MM.1S (cell line): ENCODE measurements around the gene GNAQ.
"Not testable (repeated sequence)": the region's sequence is repeated elsewhere in the genome, so short reads cannot be mapped to it uniquely, and the experiment has no call there.

ENCODE experiments used
- DNase-seq: peaks from one replicate; pipeline ENCODE4 v3.0.0-alpha.2; 2015
- H2AFZ ChIP-seq: fragments of 300-600 bp; sonication (generic); 2 replicates; pipeline ENCODE4 v1.6.0; 2016; ENCODE audit warnings: antibody characterized with exemption, low read length
- H3F3A ChIP-seq: fragments of 300-600 bp; sonication (generic); 2 replicates; pipeline ENCODE4 v1.6.1; 2016; ENCODE audit warnings: mild to moderate bottlenecking, antibody characterized with exemption, low read length, moderate library complexity, mixed read lengths; ENCODE audit not compliant: insufficient read depth
- H3K27ac ChIP-seq: fragments of 300-600 bp; sonication (generic); 2 replicates; pipeline ENCODE4 v1.5.1; 2016; ENCODE audit warnings: mild to moderate bottlenecking, low read length
- H3K27me3 ChIP-seq: fragments of 300-600 bp; sonication (generic); replicated peaks from 2 replicates; pipeline ENCODE4 v1.6.0; 2016; ENCODE audit warnings: low read length; ENCODE audit not compliant: insufficient read depth
- H3K36me3 ChIP-seq: fragments of 300-600 bp; sonication (generic); replicated peaks from 2 replicates; pipeline ENCODE4 v1.6.1; 2016; ENCODE audit warnings: mild to moderate bottlenecking, low read length, mixed read lengths; ENCODE audit not compliant: insufficient read depth
- H3K4me1 ChIP-seq: fragments of 300-600 bp; sonication (generic); 2 replicates; pipeline ENCODE4 v1.6.1; 2016; ENCODE audit warnings: low read length, mixed read lengths
- H3K4me2 ChIP-seq: fragments of 300-600 bp; sonication (generic); 2 replicates; pipeline ENCODE4 v1.6.0; 2016; ENCODE audit warnings: low read depth, low read length
- H3K4me3 ChIP-seq: fragments of 300-600 bp; sonication (generic); 2 replicates; pipeline ENCODE4 v1.5.1; 2016; ENCODE audit warnings: low read length, mixed read lengths
- H3K79me2 ChIP-seq: fragments of 300-600 bp; sonication (generic); 2 replicates; pipeline ENCODE4 v1.6.1; 2016; ENCODE audit warnings: mixed run types, low read length, mixed read lengths
- H3K9ac ChIP-seq: fragments of 300-600 bp; sonication (generic); 2 replicates; pipeline ENCODE4 v1.6.1; 2016; ENCODE audit warnings: low read length, mixed read lengths
- H3K9me2 ChIP-seq: fragments of 300-600 bp; sonication (generic); replicated peaks from 2 replicates; pipeline ENCODE4 v1.6.1; 2016; ENCODE audit warnings: mild to moderate bottlenecking, low read length, mixed read lengths; ENCODE audit not compliant: insufficient read depth
- H3K9me3 ChIP-seq: fragments of 300-600 bp; sonication (generic); replicated peaks from 2 replicates; pipeline ENCODE4 v1.6.1; 2016; ENCODE audit warnings: mild to moderate bottlenecking, low read length, mixed read lengths; ENCODE audit not compliant: insufficient read depth
- H4K20me1 ChIP-seq: fragments of 300-600 bp; sonication (generic); 2 replicates; pipeline ENCODE4 v1.6.1; 2016; ENCODE audit warnings: mild to moderate bottlenecking, low read length, moderate library complexity, mixed read lengths; ENCODE audit not compliant: insufficient read depth
- EZH2 ChIP-seq: fragments of 300-600 bp; sonication (generic); optimal IDR thresholded peaks from 2 replicates; pipeline ENCODE3; 2017; ENCODE audit warnings: low read depth, mild to moderate bottlenecking, antibody characterized with exemption, low read length, mixed read lengths
- EZH2phosphoT487 ChIP-seq: fragments of 300-600 bp; sonication (generic); IDR thresholded peaks from 2 replicates; pipeline ENCODE4 v1.6.1; 2018; ENCODE audit warnings: antibody characterized with exemption, low read length
- TF ChIP-seq, protein P1 (sequence below): fragments of 300-600 bp; sonication (generic); IDR thresholded peaks from 2 replicates; pipeline ENCODE4 v1.5.1; 2016; ENCODE audit warnings: antibody characterized with exemption, low read length, mixed read lengths

The GNAQ gene

DNA sequence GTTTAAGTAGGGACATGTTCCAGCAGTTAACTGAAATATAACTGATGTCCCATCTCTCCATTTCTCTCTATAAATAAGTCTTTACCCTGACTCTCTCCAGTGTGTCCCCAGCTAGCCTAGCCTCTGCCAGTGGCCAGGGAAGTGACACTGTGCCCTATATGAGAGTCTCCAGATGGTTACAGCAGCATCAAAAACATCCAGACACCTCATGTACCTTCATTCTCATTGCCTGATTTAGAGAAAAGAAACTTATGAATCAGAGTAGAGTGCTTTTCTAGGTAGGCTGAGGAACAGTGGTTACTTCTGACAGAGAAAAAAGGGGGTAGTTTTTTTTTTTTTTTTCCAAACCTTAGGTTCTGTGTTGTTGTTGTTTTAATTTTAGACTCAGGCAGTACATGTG, 148.5 kb downstream of the GNAQ start:
- H3K4me3 ChIP-seq = no peak overlapping the region
- no peak overlapping the region for H3K27ac ChIP-seq
- no peaks in the 10 kb centered on the region for H3K27me3 ChIP-seq
- no peaks in the 10 kb centered on the region for H3K9me2 ChIP-seq
- no peaks in the 10 kb centered on the region for H3F3A ChIP-seq
- DNase-seq = no peak
- H4K20me1 ChIP-seq = no peaks in the 10 kb centered on the region
- H3K4me2 ChIP-seq = no peak overlapping the region
- H3K9me3 ChIP-seq = no peaks in the 10 kb centered on the region
- TF ChIP-seq EZH2 (no peak), EZH2phosphoT487 (no peak)
- TF ChIP-seq, protein P1, sequence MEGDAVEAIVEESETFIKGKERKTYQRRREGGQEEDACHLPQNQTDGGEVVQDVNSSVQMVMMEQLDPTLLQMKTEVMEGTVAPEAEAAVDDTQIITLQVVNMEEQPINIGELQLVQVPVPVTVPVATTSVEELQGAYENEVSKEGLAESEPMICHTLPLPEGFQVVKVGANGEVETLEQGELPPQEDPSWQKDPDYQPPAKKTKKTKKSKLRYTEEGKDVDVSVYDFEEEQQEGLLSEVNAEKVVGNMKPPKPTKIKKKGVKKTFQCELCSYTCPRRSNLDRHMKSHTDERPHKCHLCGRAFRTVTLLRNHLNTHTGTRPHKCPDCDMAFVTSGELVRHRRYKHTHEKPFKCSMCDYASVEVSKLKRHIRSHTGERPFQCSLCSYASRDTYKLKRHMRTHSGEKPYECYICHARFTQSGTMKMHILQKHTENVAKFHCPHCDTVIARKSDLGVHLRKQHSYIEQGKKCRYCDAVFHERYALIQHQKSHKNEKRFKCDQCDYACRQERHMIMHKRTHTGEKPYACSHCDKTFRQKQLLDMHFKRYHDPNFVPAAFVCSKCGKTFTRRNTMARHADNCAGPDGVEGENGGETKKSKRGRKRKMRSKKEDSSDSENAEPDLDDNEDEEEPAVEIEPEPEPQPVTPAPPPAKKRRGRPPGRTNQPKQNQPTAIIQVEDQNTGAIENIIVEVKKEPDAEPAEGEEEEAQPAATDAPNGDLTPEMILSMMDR = no peak
- no peaks in the 10 kb centered on the region for H3K79me2 ChIP-seq
- 0 out of 2 replicates have a peak, but pooled peaks cover 4% of the 10 kb centered on the region for H3K4me1 ChIP-seq
- no peaks in the 10 kb centered on the region for H3K36me3 ChIP-seq
- no peak overlapping the region for H3K9ac ChIP-seq
- no peak overlapping the region for H2AFZ ChIP-seq

DNA sequence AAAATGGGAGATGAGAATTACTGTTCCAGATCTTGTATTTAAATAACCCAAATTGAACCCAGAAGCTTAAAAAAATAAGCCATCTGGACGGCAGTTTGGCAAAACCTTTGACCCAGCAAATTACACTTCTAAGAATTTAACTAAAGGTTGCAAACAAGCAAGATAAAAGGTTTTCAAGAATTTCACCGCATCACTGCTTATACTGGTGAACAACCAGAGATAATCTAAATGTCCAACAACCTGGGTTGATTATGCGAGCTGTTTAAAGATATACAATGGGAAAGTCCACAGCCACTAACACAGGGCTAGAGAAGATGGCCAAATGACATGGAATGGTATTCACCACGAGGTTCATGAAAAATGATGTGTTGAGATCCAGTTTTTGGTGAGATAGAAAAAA, 149.3 kb downstream of the GNAQ start:
- no peak overlapping the region for H3K4me2 ChIP-seq
- H3K79me2 ChIP-seq = no peaks in the 10 kb centered on the region
- no peaks in the 10 kb centered on the region for H3F3A ChIP-seq
- no peak overlapping the region for H3K9ac ChIP-seq
- TF ChIP-seq EZH2phosphoT487 (no peak), EZH2 (no peak)
- TF ChIP-seq, protein P1 = no peak
- H3K27ac ChIP-seq = no peak overlapping the region
- no peak overlapping the region for H2AFZ ChIP-seq
- H4K20me1 ChIP-seq = no peaks in the 10 kb centered on the region
- 0 out of 2 replicates have a peak, but pooled peaks cover 4% of the 10 kb centered on the region for H3K4me1 ChIP-seq
- H3K27me3 ChIP-seq = no peaks in the 10 kb centered on the region
- no peaks in the 10 kb centered on the region for H3K9me2 ChIP-seq
- no peak for DNase-seq
- H3K4me3 ChIP-seq = no peak overlapping the region
- H3K9me3 ChIP-seq = no peaks in the 10 kb centered on the region
- no peaks in the 10 kb centered on the region for H3K36me3 ChIP-seq

DNA sequence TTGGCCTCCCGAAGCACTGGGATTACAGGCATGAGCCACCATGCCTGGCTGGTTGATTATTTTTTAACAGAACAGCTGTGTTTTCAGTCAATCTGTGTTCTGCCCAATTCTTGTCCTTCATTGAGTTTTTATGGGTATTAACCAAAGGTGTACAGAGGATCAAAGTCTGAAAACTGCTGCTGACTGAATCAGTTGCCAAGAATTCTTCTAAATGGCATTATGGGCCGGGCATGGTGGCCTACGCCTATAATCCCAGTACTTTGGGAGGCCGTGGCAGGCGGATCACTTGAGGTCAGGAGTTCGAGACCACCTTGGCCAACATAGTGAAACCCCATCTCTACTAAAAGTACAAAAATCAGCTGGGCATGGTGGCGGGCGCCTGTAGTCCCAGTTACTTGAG, 150.0 kb downstream of the GNAQ start:
- not testable (repeated sequence) for H3K79me2 ChIP-seq, H3K4me2 ChIP-seq, H3K4me3 ChIP-seq, H3K4me1 ChIP-seq, H2AFZ ChIP-seq, H4K20me1 ChIP-seq, H3K27ac ChIP-seq, H3K9me3 ChIP-seq, H3K27me3 ChIP-seq, H3K36me3 ChIP-seq, H3F3A ChIP-seq, H3K9me2 ChIP-seq, H3K9ac ChIP-seq, DNase-seq

DNA sequence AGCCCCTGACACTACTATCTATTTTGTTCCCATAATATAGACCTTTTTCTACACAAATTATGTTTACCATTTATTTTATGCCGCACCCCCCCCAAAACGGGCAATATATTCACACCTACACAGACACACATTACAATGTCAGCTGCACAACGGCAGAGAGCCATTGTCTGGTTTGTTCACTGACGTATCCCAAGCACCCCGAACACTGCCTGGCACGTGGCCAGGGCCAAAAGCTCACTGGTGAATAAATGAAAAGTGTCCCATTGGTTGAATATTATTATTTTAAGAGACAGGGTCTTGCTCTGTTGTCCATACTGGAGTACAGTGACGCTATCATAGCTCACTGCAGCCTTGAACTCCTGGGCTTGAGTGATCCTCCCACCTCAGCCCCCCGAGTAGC, 150.5 kb downstream of the GNAQ start:
- H3K9ac ChIP-seq = no peak overlapping the region
- DNase-seq = no peak
- no peak overlapping the region for H3K4me3 ChIP-seq
- no peak overlapping the region for H3K27ac ChIP-seq
- H3K9me3 ChIP-seq = no peaks in the 10 kb centered on the region
- H3F3A ChIP-seq = no peaks in the 10 kb centered on the region
- H3K27me3 ChIP-seq = no peaks in the 10 kb centered on the region
- no peak overlapping the region for H2AFZ ChIP-seq
- TF ChIP-seq EZH2 (no peak), EZH2phosphoT487 (no peak)
- TF ChIP-seq, protein P1 = no peak
- no peak overlapping the region for H3K4me2 ChIP-seq
- 0 out of 2 replicates have a peak, but pooled peaks cover 4% of the 10 kb centered on the region for H3K4me1 ChIP-seq
- H4K20me1 ChIP-seq = no peaks in the 10 kb centered on the region
- no peaks in the 10 kb centered on the region for H3K9me2 ChIP-seq
- H3K79me2 ChIP-seq = no peaks in the 10 kb centered on the region
- H3K36me3 ChIP-seq = no peaks in the 10 kb centered on the region
